Ishikawa (cell line): Measurements from ENCODE around the gene PARD3.

Source experiments
- CEBPB ChIP-seq: IDR thresholded peaks from 2 replicates; pipeline ENCODE4 v1.6.1; 2012
- CREB1 ChIP-seq: IDR thresholded peaks from 2 replicates; pipeline ENCODE4 v1.6.1; 2012; ENCODE audit warnings: low read depth
- EGR1 ChIP-seq: IDR thresholded peaks from 2 replicates; pipeline ENCODE4 v1.6.1; 2012
- EP300 ChIP-seq: IDR thresholded peaks from 2 replicates; pipeline ENCODE4 v1.6.1; 2012; ENCODE audit warnings: borderline replicate concordance
- NFIC ChIP-seq: IDR thresholded peaks from 2 replicates; pipeline ENCODE4 v1.6.1; 2012
- RAD21 ChIP-seq: IDR thresholded peaks from 2 replicates; pipeline ENCODE4 v1.6.1; 2012; ENCODE audit warnings: low read depth
- TAF1 ChIP-seq: IDR thresholded peaks from 2 replicates; pipeline ENCODE4 v1.6.1; 2012; ENCODE audit warnings: low read depth, mild to moderate bottlenecking
- TCF12 ChIP-seq: IDR thresholded peaks from 2 replicates; pipeline ENCODE4 v1.6.1; 2012; ENCODE audit warnings: low read depth
- TEAD4 ChIP-seq: IDR thresholded peaks from 2 replicates; pipeline ENCODE4 v1.6.1; 2012
- YY1 ChIP-seq: IDR thresholded peaks from 2 replicates; pipeline ENCODE4 v1.6.1; 2012; ENCODE audit warnings: low read depth
- TF ChIP-seq, protein P1 (sequence below): IDR thresholded peaks from 2 replicates; pipeline ENCODE4 v1.6.1; 2012
- TF ChIP-seq, protein P2 (sequence below): IDR thresholded peaks from 2 replicates; pipeline ENCODE4 v1.6.1; 2012; ENCODE audit warnings: low read depth, mild to moderate bottlenecking
- TF ChIP-seq, protein P3 (sequence below): IDR thresholded peaks from 2 replicates; pipeline ENCODE4 v1.6.1; 2012

DNA sequence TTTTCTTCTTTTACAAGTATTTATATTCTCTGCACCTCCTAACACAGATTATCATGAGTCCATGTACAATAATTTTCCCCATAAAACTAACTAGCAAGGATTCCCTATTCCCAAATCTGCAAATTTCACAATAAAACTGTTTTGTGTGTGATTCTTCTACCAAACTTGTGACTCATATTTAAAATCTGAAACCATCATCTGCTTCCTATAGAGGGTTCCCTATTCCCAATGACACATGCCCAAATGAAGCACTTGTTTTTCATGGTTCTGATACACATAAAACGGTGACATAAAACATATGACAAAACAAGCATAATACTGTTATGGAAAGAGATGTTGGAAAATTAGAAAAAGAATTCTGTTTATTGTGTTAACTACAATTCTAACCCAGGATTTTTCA lies 657.6 kb downstream of the PARD3 start:
- TF ChIP-seq EGR1 (no peak), CREB1 (no peak), TEAD4 (no peak), YY1 (no peak), TAF1 (no peak), RAD21 (no peak), EP300 (no peak), CEBPB (no peak), NFIC (no peak), TCF12 (no peak)
- TF ChIP-seq, protein P1, sequence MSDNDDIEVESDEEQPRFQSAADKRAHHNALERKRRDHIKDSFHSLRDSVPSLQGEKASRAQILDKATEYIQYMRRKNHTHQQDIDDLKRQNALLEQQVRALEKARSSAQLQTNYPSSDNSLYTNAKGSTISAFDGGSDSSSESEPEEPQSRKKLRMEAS = no peak
- TF ChIP-seq, protein P2, sequence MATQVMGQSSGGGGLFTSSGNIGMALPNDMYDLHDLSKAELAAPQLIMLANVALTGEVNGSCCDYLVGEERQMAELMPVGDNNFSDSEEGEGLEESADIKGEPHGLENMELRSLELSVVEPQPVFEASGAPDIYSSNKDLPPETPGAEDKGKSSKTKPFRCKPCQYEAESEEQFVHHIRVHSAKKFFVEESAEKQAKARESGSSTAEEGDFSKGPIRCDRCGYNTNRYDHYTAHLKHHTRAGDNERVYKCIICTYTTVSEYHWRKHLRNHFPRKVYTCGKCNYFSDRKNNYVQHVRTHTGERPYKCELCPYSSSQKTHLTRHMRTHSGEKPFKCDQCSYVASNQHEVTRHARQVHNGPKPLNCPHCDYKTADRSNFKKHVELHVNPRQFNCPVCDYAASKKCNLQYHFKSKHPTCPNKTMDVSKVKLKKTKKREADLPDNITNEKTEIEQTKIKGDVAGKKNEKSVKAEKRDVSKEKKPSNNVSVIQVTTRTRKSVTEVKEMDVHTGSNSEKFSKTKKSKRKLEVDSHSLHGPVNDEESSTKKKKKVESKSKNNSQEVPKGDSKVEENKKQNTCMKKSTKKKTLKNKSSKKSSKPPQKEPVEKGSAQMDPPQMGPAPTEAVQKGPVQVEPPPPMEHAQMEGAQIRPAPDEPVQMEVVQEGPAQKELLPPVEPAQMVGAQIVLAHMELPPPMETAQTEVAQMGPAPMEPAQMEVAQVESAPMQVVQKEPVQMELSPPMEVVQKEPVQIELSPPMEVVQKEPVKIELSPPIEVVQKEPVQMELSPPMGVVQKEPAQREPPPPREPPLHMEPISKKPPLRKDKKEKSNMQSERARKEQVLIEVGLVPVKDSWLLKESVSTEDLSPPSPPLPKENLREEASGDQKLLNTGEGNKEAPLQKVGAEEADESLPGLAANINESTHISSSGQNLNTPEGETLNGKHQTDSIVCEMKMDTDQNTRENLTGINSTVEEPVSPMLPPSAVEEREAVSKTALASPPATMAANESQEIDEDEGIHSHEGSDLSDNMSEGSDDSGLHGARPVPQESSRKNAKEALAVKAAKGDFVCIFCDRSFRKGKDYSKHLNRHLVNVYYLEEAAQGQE = no peak
- TF ChIP-seq, protein P3, sequence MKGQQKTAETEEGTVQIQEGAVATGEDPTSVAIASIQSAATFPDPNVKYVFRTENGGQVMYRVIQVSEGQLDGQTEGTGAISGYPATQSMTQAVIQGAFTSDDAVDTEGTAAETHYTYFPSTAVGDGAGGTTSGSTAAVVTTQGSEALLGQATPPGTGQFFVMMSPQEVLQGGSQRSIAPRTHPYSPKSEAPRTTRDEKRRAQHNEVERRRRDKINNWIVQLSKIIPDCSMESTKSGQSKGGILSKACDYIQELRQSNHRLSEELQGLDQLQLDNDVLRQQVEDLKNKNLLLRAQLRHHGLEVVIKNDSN = no peak
